GM21423 (cell line): ENCODE results near the gene ORC5.
"Not testable (repeated sequence)": the region's sequence is repeated elsewhere in the genome, so short reads cannot be mapped to it uniquely, and the experiment has no call there.

Experiments
- ATAC-seq: cut with Tn5 transposase; IDR thresholded peaks from one replicate; pipeline ENCODE4 v1.9.1; 2021; ENCODE audit warnings: mild to moderate bottlenecking, moderate library complexity; ENCODE audit not compliant: unreplicated experiment

Gene ORC5

DNA sequence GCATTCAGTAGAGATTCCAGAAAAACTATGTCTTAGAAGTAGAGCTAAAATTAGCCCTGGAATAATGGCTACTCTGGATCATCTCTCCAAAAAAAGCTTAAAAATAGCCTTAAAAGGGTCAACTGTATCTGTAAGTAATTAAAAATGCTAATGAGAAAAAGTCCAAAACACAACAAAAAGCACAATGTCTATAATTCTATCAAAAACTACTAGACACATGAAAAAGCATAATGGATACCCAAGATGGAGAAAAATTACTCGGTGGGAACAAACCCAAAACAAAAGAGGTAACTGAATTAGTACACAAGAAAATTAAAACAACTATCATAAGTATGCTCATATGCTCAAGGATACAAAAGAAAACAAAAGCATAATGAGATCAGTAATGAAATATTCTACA, 15.4 kb downstream of the ORC5 start:
- ATAC-seq, result no peak

- ATAC-seq, result no peak
Measured at GRCh38 chr7:104185346-104185745, 22.5 kb downstream of the ORC5 start.

DNA sequence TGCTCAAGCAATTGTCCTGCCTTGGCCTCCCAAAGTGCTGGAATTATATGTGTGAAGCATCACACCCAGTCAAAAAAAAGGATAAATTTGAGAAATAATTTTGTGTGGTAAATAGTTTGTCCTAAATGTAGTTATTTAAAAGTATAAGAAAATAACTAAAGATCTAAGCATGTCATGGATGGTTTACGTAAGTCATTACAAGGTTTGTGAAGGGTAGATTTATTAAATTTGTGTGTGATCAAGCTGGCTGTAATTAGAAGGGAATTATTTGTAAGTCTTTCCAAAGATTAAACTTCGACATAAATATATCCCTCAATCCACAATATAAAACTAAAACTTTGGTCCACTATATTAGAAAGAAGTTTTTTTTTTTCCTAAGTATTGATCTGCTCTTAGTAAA, 28.6 kb downstream of the ORC5 start:
- no peak for ATAC-seq

- not testable (repeated sequence) for ATAC-seq
Measured at GRCh38 chr7:104177565-104178083, 30.2 kb downstream of the ORC5 start.

- ATAC-seq, result no peak
Measured at GRCh38 chr7:104176332-104176731, 31.5 kb downstream of the ORC5 start.

GRCh38 chr7:104175361-104175984, 32.3 kb downstream of the ORC5 start:
- ATAC-seq, result no peak

GRCh38 chr7:104174798-104175197, 33.0 kb downstream of the ORC5 start:
- ATAC-seq, result no peak

GRCh38 chr7:104162081-104162480, 45.7 kb downstream of the ORC5 start:
- no peak for ATAC-seq

GRCh38 chr7:104161244-104161643, 46.6 kb downstream of the ORC5 start:
- no peak for ATAC-seq

- ATAC-seq, result no peak
Measured at GRCh38 chr7:104160375-104160774, 47.4 kb downstream of the ORC5 start.

- no peak for ATAC-seq
Measured at GRCh38 chr7:104156842-104157277, 51.0 kb downstream of the ORC5 start.

GRCh38 chr7:104153287-104153686, 54.5 kb downstream of the ORC5 start:
- ATAC-seq, result no peak

- ATAC-seq, result no peak
Measured at GRCh38 chr7:104152468-104152867, 55.3 kb downstream of the ORC5 start.

DNA sequence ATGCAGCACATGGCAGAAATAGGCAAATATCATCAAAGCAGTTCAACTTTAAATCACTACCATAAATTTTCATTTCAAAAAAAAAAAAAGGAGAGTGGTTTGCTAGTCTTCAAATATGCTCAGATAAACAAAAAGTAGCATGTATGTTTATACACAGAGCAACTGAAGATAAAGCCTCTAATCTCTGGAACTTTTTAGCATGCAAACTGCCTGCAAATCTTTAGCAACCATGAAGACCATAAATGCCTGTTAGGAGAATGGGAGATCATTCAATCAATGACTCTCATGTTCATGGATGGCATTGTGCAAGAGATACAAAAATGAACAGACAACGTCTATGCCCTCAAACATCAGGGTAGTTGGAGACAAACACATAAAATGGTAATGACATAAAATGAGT, 57.3 kb downstream of the ORC5 start:
- ATAC-seq, result no peak

GRCh38 chr7:104149822-104150221, 58.0 kb downstream of the ORC5 start:
- no peak for ATAC-seq

- ATAC-seq, result no peak
Measured at GRCh38 chr7:104142147-104142546, 65.7 kb downstream of the ORC5 start.

DNA sequence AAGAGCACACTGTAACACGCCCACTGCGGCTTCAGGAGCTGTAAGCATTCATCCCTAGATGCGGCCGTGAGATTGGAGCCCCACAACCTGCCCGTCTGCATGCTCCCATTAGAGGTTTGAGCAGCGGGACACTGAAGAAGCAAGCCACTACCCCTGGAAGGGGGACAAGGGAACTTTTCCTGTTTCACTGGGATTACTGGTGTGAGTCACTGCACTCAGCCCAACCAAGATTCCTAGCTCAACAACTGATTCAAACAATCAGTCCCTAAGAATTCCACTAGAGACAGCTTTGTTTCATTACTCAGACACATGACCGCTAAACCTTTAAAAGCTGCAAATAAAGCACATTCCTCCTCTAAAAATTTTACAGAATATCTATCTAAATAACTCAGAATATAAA, 69.8 kb downstream of the ORC5 start:
- no peak for ATAC-seq

DNA sequence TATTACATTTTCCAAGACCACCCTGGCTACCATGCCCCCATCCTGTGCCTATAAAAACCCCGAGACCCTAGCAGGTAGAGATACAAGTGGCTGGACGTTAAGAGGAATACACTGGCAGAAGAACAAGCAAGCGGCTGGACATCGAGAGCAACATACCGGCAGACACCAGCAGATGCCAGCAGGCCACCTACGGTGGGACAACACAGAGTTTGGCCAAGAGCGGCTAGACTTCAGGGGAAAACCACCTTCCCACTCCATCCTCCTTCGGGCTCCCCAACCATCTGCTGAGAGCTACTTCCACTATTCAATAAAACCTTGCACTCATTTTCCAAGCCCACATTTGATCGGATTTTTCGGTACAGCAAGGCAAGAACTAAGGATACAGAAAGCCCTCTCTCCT, 70.3 kb downstream of the ORC5 start:
- ATAC-seq, result no peak

GRCh38 chr7:104136981-104137380, 70.8 kb downstream of the ORC5 start:
- ATAC-seq, result no peak

DNA sequence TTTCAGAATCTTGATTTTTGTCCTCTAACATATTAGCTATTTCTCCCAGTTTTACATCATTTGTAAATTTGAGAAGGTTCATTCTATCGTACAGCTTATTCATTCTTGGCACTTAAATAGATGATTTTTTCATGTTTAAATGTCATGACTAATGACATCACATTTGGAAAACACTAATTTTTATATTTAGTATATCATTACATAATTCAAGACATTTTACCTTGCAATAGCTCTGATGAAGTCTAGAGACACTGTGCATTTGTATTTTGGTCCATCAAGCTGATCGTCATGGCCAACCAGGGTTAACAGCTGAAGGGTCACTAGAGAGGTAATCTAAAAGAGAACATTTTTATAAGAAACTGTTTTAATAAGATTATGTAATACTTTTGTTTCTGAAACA, 71.3 kb downstream of the ORC5 start:
- ATAC-seq, result no peak

DNA sequence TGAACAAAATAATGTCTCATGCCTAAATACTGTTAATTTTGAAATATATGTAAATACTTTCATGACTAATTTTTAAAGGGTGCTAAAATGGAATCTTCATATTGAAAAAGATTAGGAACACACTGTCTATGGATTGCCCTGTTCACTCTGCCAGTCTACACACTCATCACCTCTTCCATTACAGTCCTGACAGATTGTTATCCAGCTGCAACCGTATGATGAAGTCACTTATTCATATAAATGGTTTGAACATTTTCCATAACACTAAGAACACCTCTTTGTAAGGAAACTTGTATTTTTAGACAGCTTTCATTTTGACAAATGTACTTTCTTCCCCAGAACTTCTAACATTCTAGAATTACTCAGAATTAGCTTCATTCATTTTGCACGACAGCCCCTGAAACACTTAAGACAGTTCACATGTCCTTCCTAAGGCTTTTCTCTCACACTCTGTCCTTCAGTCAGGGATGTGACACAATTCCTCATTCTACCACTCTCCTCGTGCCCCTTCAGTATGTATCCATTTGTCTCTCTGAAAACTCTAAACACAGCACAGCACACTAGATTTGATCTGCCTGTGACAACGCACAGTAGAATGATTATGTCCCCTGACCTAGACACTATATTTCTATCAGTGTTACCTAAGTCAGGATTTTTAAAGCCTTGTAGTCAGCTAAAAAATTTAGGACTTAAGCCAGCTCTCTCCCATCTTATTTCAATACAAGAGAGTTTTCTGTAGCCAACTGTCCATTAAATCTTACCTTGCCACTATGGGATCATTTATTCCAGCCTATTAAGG, 71.9 kb downstream of the ORC5 start:
- no peak for ATAC-seq

DNA sequence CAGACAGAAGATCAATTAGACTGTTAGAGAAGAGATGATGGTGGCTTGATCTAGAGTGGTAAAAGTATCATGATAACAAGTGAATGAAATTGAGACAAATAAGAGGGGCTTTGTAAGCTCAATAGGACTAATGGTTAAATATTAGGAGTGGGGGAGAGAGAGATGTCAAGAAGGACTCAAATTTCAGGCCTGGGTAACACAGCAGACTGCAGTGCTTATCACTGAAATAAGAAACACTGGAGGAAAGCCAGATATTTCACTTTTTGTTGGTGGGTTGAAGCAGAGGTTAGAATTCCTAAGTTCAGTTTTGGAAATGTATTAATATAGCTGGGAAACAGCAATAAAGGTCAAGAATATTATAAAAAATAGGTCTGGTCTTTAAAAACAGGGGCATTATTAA, 74.6 kb downstream of the ORC5 start:
- no peak for ATAC-seq
